ENCODE data around the gene DDX49. TPM values are rescaled to one million over a fixed set of nuclear protein-coding genes. Genes with fewer than 3 reads are reported as not detected.

Gene DDX49
- total RNA-seq, 3 donors from 2014 or later (not counting 1 experiment from before 2014, with no cell fraction given): 59.3 to 66.9 (median 62.9) TPM

- Mint-ChIP-seq H3K9me3 (no peaks in the 10 kb centered on the region), H3K27ac (no peak overlapping the region), H3K27me3 (ENCODE audit: low read depth in 2 of 2) (peaks cover 7 to 21% of the 10 kb centered on the region in 2 donors), H3K4me3 (peak overlapping the region; percentile 47), H3K4me1 (peaks cover 7 to 13% of the 10 kb centered on the region in 2 donors), H3K36me3 (no peaks in the 10 kb centered on the region)
- peaks cover 8% of the 10 kb centered on the region for H3K4me1 ChIP-seq (ENCODE audit: control insufficient read depth, insufficient read depth, low read length)
- H3K9me3 ChIP-seq (ENCODE audit: control insufficient read depth, insufficient read depth, low read length): no peaks in the 10 kb centered on the region
- TF ChIP-seq, protein P1, sequence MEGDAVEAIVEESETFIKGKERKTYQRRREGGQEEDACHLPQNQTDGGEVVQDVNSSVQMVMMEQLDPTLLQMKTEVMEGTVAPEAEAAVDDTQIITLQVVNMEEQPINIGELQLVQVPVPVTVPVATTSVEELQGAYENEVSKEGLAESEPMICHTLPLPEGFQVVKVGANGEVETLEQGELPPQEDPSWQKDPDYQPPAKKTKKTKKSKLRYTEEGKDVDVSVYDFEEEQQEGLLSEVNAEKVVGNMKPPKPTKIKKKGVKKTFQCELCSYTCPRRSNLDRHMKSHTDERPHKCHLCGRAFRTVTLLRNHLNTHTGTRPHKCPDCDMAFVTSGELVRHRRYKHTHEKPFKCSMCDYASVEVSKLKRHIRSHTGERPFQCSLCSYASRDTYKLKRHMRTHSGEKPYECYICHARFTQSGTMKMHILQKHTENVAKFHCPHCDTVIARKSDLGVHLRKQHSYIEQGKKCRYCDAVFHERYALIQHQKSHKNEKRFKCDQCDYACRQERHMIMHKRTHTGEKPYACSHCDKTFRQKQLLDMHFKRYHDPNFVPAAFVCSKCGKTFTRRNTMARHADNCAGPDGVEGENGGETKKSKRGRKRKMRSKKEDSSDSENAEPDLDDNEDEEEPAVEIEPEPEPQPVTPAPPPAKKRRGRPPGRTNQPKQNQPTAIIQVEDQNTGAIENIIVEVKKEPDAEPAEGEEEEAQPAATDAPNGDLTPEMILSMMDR (IDR thresholded peaks at IDR 0.05): no peak
- peaks cover 14% of the 10 kb centered on the region for H3K36me3 ChIP-seq (ENCODE audit: control insufficient read depth, insufficient read depth, low read length)
- intact Hi-C loops (cut with micrococcal nuclease): no loop called here
- no peak overlapping the region for H3K27ac ChIP-seq (ENCODE audit: low read length)
- peaks cover 6% of the 10 kb centered on the region for H3K27me3 ChIP-seq (ENCODE audit: control insufficient read depth, insufficient read depth, low read length)
- no peak overlapping the region for H3K4me3 ChIP-seq (ENCODE audit: low read length)
- WGBS (ENCODE audit: insufficient coverage): 2% methylated on average over 72 of the region's 72 CpGs
- DNase-seq (no peak), ATAC-seq (no peak)
Measured at GRCh38 chr19:18895038-18895823, 24.3 kb upstream of the DDX49 start.

DNA sequence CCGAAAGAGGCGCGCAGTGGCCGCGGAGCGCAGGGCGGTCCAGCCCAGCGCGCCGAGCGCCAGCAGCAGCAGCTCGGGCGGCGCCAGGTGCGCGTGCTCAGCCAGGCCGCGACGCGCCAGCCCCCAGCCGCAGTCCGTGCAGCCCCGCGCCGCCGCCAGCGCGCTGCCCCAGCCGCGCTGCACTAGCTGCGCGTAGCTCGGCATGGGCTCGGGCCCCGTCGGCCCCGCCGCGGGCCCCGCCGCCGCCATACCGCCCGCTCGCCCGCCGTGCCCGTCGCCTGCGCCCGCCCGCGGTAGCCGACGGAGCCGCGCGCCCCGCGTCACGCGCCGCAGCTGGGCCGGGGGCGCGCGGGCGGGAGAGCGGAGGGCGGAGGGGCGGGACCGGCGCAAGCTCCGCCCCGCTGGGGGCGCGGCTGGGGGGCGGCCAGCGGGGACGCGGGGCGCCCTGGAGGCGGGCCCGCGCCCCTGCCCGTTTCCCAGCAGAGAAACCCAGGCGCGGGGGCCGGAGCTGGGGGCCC lies 23.6 kb upstream of the DDX49 start, which contains the start of gene CERS1:
CERS1 (minus strand) TSS at position 335 of the 518 bp plus-strand sequence; CDS start at position 249, 86 bp downstream.
- Histone ChIP-seq H3K36me3 (ENCODE audit: control insufficient read depth, insufficient read depth, low read length) (peaks cover 20% of the 10 kb centered on the region), H3K27me3 (ENCODE audit: control insufficient read depth, insufficient read depth, low read length) (peaks cover 6% of the 10 kb centered on the region), H3K4me1 (ENCODE audit: control insufficient read depth, insufficient read depth, low read length) (peaks cover 8% of the 10 kb centered on the region), H3K4me3 (ENCODE audit: low read length) (no peak within 1 kb of the TSS), H3K9me3 (ENCODE audit: control insufficient read depth, insufficient read depth, low read length) (no peaks in the 10 kb centered on the region), H3K27ac (ENCODE audit: low read length) (no peak within 1 kb of the TSS)
- H3K27ac Mint-ChIP-seq: no peak within 1 kb of the TSS
- H3K36me3 Mint-ChIP-seq: no peaks in the 10 kb centered on the region
- intact Hi-C loops (cut with micrococcal nuclease): no loop called here
- WGBS (ENCODE audit: insufficient coverage): 1% methylated on average over 89 of the region's 89 CpGs
- peak within 1 kb of the TSS; percentile 83 for H3K4me3 Mint-ChIP-seq
- H3K4me1 Mint-ChIP-seq: peaks cover 7 to 13% of the 10 kb centered on the region in 2 donors
- peaks cover 7 to 21% of the 10 kb centered on the region in 2 donors for H3K27me3 Mint-ChIP-seq (ENCODE audit: low read depth in 2 of 2)
- TF ChIP-seq, protein P1 (IDR thresholded peaks at IDR 0.05): no peak
- ATAC-seq: peak in 2 of 3 donors; percentile 28 to 46
- H3K9me3 Mint-ChIP-seq: no peaks in the 10 kb centered on the region
- no peak for DNase-seq

DNA sequence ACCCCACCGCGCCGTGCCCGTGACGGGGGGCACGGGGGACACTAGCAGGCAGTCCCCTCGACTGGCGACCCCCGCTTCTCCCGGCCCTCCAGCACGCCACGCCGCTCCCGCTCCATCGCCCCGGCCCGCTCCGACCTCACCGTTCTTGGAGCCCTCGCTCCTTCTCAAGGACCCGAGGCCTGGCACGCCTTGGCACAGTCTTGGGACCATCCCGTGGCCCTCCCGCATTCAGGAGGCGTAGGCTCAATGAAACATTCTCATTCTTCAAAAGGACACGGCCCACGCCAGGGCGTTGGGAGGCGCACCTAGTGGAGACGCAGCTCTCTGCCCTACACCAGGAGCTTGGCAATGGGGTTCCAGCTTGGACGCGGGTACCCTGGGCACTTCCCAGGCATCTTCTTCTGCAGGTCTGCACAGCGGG lies 23.1 kb upstream of the DDX49 start:
- DNase-seq: no peak
- no peak overlapping the region for H3K27ac Mint-ChIP-seq
- intact Hi-C loops (cut with micrococcal nuclease): no loop called here
- Histone ChIP-seq H3K9me3 (ENCODE audit: control insufficient read depth, insufficient read depth, low read length) (no peaks in the 10 kb centered on the region), H3K4me1 (ENCODE audit: control insufficient read depth, insufficient read depth, low read length) (peaks cover 8% of the 10 kb centered on the region), H3K4me3 (ENCODE audit: low read length) (no peak overlapping the region), H3K36me3 (ENCODE audit: control insufficient read depth, insufficient read depth, low read length) (peaks cover 25% of the 10 kb centered on the region), H3K27me3 (ENCODE audit: control insufficient read depth, insufficient read depth, low read length) (peaks cover 6% of the 10 kb centered on the region), H3K27ac (ENCODE audit: low read length) (no peak overlapping the region)
- no peaks in the 10 kb centered on the region for H3K9me3 Mint-ChIP-seq
- WGBS (ENCODE audit: insufficient coverage): 29% methylated on average over 33 of the region's 33 CpGs
- no peaks in the 10 kb centered on the region for H3K36me3 Mint-ChIP-seq
- peaks cover 7 to 13% of the 10 kb centered on the region in 2 donors for H3K4me1 Mint-ChIP-seq
- TF ChIP-seq, protein P1 (IDR thresholded peaks at IDR 0.05): no peak
- peak overlapping the region; percentile 83 for H3K4me3 Mint-ChIP-seq
- peak in 1 of 3 donors; percentile 19 for ATAC-seq
- H3K27me3 Mint-ChIP-seq (ENCODE audit: low read depth in 2 of 2): peaks cover 7 to 21% of the 10 kb centered on the region in 2 donors

Data from natural killer cell (primary cell).